ENCODE data around the gene GARS1.

GARS1 gene

DNA sequence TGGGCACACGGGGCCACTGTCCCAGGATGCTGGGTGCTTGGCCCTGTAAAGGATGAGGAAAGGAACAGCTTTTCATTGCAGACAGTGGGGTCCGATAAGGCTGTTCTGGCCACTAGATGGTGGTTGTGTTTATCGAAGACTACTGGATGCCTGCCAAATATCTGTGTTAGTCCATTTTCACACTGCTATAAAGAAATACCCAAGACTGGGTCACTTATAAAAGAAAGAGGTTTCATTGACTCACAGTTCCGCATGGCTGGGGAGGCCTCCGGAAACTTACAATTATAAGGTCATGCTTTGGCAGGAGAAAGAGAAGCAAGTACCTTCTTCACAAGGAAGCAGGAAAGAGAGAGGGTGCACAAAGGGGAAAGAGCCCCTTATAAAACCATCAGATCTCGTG, 32.2 kb upstream of the GARS1 start:
- H3K4me2 ChIP-seq (ENCODE audit: low read length): no peak overlapping the region
- no peaks in the 10 kb centered on the region for H3K79me2 ChIP-seq (ENCODE audit: control insufficient read depth, low read length)
- no peaks in the 10 kb centered on the region for H3F3A ChIP-seq (ENCODE audit: control insufficient read depth, insufficient read depth)
- H3K27me3 ChIP-seq (ENCODE audit: control insufficient read depth, low read length): no peaks in the 10 kb centered on the region
- TF ChIP-seq CTCF (IDR thresholded peaks at IDR 0.05; ENCODE audit: low read depth, low read length, poor library complexity, severe bottlenecking) (no peak), EZH2phosphoT487 (IDR thresholded peaks at IDR 0.05; ENCODE audit: borderline replicate concordance, low read length) (no peak)
- H3K4me1 ChIP-seq (ENCODE audit: control insufficient read depth, low read length): peaks cover 2% of the 10 kb centered on the region; the same call in 1 of the 2 replicates
- no peak overlapping the region for H3K27ac ChIP-seq (ENCODE audit: low read depth, low read length)
- no peaks in the 10 kb centered on the region for H3K9me3 ChIP-seq (ENCODE audit: control insufficient read depth, insufficient read depth, low read length)
- no peaks in the 10 kb centered on the region for H3K9me2 ChIP-seq (replicated peaks; ENCODE audit: control insufficient read depth, low read length)
- no peak overlapping the region for H3K4me3 ChIP-seq (ENCODE audit: low read length)
- no peaks in the 10 kb centered on the region for H3K36me3 ChIP-seq (ENCODE audit: control insufficient read depth, low read length)
- no peaks in the 10 kb centered on the region for H4K20me1 ChIP-seq (ENCODE audit: control insufficient read depth, insufficient read depth, low read depth, low read length)

- no peak overlapping the region for H3K4me2 ChIP-seq (ENCODE audit: low read length)
Measured at GRCh38 chr7:30562909-30563308, 31.8 kb upstream of the GARS1 start.

DNA sequence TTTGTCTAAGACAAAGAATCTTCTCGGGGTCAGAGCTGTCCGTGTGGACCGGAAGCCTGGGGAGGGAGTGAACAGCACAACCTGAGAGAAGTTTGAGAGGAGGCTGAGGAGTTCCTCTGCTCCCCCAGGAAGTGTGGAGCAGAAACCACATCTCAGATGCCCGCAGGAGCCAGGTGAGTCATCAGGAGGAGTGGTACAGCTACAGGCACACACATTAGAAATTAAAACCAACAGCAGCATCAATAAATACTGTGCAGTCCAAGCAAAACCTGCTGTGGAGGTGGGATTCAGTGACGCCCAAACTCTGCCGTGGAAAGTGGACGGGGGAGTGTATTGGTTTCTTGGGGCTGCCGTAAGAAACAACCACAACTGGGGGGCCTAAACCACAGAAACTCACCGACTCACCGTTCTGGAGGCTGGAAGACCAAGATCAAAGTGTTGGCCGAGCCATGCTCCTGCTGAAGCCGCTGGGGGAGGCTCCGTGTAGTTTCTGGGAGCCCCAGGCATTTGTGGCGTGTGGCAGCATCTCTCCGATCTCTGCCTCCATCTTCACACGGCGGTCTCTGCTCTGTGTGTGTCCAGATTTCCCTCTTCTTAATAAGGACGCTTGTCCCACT, 31.2 kb upstream of the GARS1 start:
- H3F3A ChIP-seq (ENCODE audit: control insufficient read depth, insufficient read depth): no peaks in the 10 kb centered on the region
- H3K4me1 ChIP-seq (ENCODE audit: control insufficient read depth, low read length): peaks cover 2% of the 10 kb centered on the region; the same call in 1 of the 2 replicates
- no peaks in the 10 kb centered on the region for H3K27me3 ChIP-seq (ENCODE audit: control insufficient read depth, low read length)
- TF ChIP-seq CTCF (IDR thresholded peaks at IDR 0.05; ENCODE audit: low read depth, low read length, poor library complexity, severe bottlenecking) (no peak), EZH2phosphoT487 (IDR thresholded peaks at IDR 0.05; ENCODE audit: borderline replicate concordance, low read length) (no peak)
- H3K27ac ChIP-seq (ENCODE audit: low read depth, low read length): no peak overlapping the region
- no peaks in the 10 kb centered on the region for H3K9me3 ChIP-seq (ENCODE audit: control insufficient read depth, insufficient read depth, low read length)
- no peaks in the 10 kb centered on the region for H3K9me2 ChIP-seq (replicated peaks; ENCODE audit: control insufficient read depth, low read length)
- no peaks in the 10 kb centered on the region for H4K20me1 ChIP-seq (ENCODE audit: control insufficient read depth, insufficient read depth, low read depth, low read length)
- no peak overlapping the region for H3K4me3 ChIP-seq (ENCODE audit: low read length)
- H3K4me2 ChIP-seq (ENCODE audit: low read length): no peak overlapping the region
- no peaks in the 10 kb centered on the region; the same call in 1 of the 2 replicates for H3K36me3 ChIP-seq (ENCODE audit: control insufficient read depth, low read length)
- no peaks in the 10 kb centered on the region for H3K79me2 ChIP-seq (ENCODE audit: control insufficient read depth, low read length)

More at GRCh38 chr7:30562909-30563308, 31.8 kb upstream of the GARS1 start:
- Histone ChIP-seq H3K9me2 (replicated peaks; ENCODE audit: control insufficient read depth, low read length) (no peaks in the 10 kb centered on the region), H3F3A (ENCODE audit: control insufficient read depth, insufficient read depth) (no peaks in the 10 kb centered on the region), H4K20me1 (ENCODE audit: control insufficient read depth, insufficient read depth, low read depth, low read length) (no peaks in the 10 kb centered on the region), H3K27me3 (ENCODE audit: control insufficient read depth, low read length) (no peaks in the 10 kb centered on the region), H3K4me3 (ENCODE audit: low read length) (no peak overlapping the region), H3K9me3 (ENCODE audit: control insufficient read depth, insufficient read depth, low read length) (no peaks in the 10 kb centered on the region), H3K36me3 (ENCODE audit: control insufficient read depth, low read length) (no peaks in the 10 kb centered on the region), H3K27ac (ENCODE audit: low read depth, low read length) (no peak overlapping the region), H3K79me2 (ENCODE audit: control insufficient read depth, low read length) (no peaks in the 10 kb centered on the region), H3K4me1 (ENCODE audit: control insufficient read depth, low read length) (peaks cover 2% of the 10 kb centered on the region; the same call in 1 of the 2 replicates)
- TF ChIP-seq CTCF (IDR thresholded peaks at IDR 0.05; ENCODE audit: low read depth, low read length, poor library complexity, severe bottlenecking) (no peak), EZH2phosphoT487 (IDR thresholded peaks at IDR 0.05; ENCODE audit: borderline replicate concordance, low read length) (no peak)

All from DOHH2 (cell line).